ENCODE data around the gene PIH1D2.

DNA sequence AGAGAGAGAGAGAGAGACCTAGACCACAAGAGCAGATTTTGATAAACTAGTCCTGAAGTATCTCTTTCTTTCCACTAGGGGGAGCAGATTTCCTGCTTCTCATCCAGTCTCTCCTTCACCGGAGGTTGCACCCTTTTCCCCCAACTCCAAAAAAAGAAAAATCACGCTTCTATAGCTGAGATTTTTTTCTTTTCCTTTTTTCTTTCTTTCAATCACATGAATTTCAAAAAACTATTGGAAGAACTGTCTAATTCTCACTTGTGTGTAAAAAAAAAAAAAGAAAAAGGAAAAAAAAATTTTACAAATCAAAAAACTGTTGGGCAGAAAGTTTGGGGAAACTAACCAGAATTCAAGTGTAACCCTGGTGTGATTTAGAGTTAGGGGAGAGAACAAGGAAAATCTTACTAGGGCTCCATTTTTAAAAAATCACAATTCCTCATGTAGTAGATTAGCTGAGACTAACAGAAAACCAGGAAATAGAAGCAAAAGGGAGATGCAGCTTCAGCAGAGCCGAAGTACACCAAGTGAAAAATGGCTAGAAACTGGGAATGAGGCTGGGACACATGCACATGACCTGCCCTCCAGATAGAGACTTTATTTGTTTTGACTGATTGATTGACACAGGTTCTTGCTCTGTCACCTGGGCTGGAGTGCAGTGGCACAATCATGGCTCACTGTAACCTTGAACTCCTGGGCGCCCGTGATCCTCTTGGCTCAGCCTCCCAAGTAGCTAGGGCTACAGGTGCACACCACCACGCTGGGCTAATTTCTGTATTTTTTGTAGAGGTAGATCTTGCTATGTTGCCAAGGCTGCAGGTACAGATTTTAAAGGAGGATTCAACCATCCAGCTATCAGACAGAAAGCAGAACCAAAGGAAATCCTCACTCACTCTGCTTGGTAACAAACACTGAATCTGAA is 40.0 kb upstream of the PIH1D2 start:
- TF ChIP-seq FOXA1 (IDR thresholded peaks at IDR 0.05) (no peak), SP1 (IDR thresholded peaks at IDR 0.05) (no peak), FOXK2 (IDR thresholded peaks at IDR 0.05) (no peak), TARDBP (IDR thresholded peaks at IDR 0.05) (no peak), FOXM1 (IDR thresholded peaks at IDR 0.05; ENCODE audit: borderline replicate concordance) (no peak), BHLHE40 (IDR thresholded peaks at IDR 0.05; ENCODE audit: borderline replicate concordance) (no peak), SUZ12 (IDR thresholded peaks at IDR 0.05) (no peak), ARNT (IDR thresholded peaks at IDR 0.05) (no peak), HDGF (IDR thresholded peaks at IDR 0.05; ENCODE audit: borderline replicate concordance) (no peak), ZNF384 (IDR thresholded peaks at IDR 0.05) (no peak), NFRKB (IDR thresholded peaks at IDR 0.05) (no peak), L3MBTL2 (conservative IDR thresholded peaks at IDR 0.05) (no peak)
- TF ChIP-seq, protein P1, sequence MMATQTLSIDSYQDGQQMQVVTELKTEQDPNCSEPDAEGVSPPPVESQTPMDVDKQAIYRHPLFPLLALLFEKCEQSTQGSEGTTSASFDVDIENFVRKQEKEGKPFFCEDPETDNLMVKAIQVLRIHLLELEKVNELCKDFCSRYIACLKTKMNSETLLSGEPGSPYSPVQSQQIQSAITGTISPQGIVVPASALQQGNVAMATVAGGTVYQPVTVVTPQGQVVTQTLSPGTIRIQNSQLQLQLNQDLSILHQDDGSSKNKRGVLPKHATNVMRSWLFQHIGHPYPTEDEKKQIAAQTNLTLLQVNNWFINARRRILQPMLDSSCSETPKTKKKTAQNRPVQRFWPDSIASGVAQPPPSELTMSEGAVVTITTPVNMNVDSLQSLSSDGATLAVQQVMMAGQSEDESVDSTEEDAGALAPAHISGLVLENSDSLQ (IDR thresholded peaks at IDR 0.05) = peak; percentile 29; the same call in 1 of the 2 replicates
